Neural cell (in vitro differentiated cells): ENCODE results near the gene ALOX12. TPM values are rescaled to one million over a fixed set of nuclear protein-coding genes. Genes with fewer than 3 reads are reported as not detected.

Experiments
- H2AFZ ChIP-seq: fragments of 200-600, 300-800 bp; sonication (generic), shearing (Covaris generic); 2 replicates; pipeline ENCODE4 v1.6.0; 2014; ENCODE audit warnings: low read depth, mild to moderate bottlenecking, antibody characterized with exemption, low read length, moderate library complexity
- H3F3A ChIP-seq: fragments of 200-600 bp; shearing (Covaris generic); 2 replicates; pipeline ENCODE4 v1.6.1; 2016; ENCODE audit warnings: mild to moderate bottlenecking, moderate library complexity, mixed read lengths, antibody characterized with exemption, low read length; ENCODE audit not compliant: insufficient read depth, poor library complexity, severe bottlenecking
- H3K27ac ChIP-seq: fragments of 200-600, 300-800 bp; sonication (generic), shearing (Covaris generic); 2 replicates; pipeline ENCODE4 v1.5.1; 2014; ENCODE audit warnings: mild to moderate bottlenecking, low read length, moderate library complexity
- H3K27me3 ChIP-seq: fragments of 300-800, 200-600 bp; sonication (generic), shearing (Covaris generic); 2 replicates; pipeline ENCODE4 v1.6.0; 2014; ENCODE audit warnings: mild to moderate bottlenecking, low read depth, low read length, moderate library complexity; ENCODE audit not compliant: insufficient read depth
- H3K36me3 ChIP-seq: fragments of 300-800, 200-600 bp; sonication (generic), shearing (Covaris generic); 2 replicates; pipeline ENCODE4 v1.5.1; 2014; ENCODE audit warnings: mild to moderate bottlenecking, antibody characterized with exemption, low read length, moderate library complexity; ENCODE audit not compliant: insufficient read depth
- H3K4me2 ChIP-seq: fragments of 300-800, 200-600 bp; sonication (generic), shearing (Covaris generic); 2 replicates; pipeline ENCODE4 v1.6.0; 2014; ENCODE audit warnings: mild to moderate bottlenecking, low read length
- H3K4me3 ChIP-seq: fragments of 300-800, 200-600 bp; sonication (generic), shearing (Covaris generic); 2 replicates; pipeline ENCODE4 v1.5.1; 2014; ENCODE audit warnings: mild to moderate bottlenecking, low read length, moderate library complexity
- H3K79me2 ChIP-seq: fragments of 200-600 bp; shearing (Covaris generic); replicated peaks from 2 replicates; pipeline ENCODE4 v1.6.0; 2014; ENCODE audit warnings: mild to moderate bottlenecking, low read length, moderate library complexity; ENCODE audit not compliant: insufficient read depth
- H3K9ac ChIP-seq: fragments of 300-800, 200-600 bp; sonication (generic), shearing (Covaris generic); 2 replicates; pipeline ENCODE4 v1.6.1; 2016; ENCODE audit warnings: mild to moderate bottlenecking, low read length, mixed read lengths
- H3K9me2 ChIP-seq: fragments of 200-600 bp; shearing (Covaris generic); 2 replicates; pipeline ENCODE4 v1.6.1; 2016; ENCODE audit warnings: mild to moderate bottlenecking, low read length, mixed read lengths; ENCODE audit not compliant: insufficient read depth
- H3K9me3 ChIP-seq: fragments of 200-600, 300-800 bp; sonication (generic), shearing (Covaris generic); 2 replicates; pipeline ENCODE4 v1.6.1; 2016; ENCODE audit warnings: mild to moderate bottlenecking, mixed run types, low read length, moderate library complexity, mixed read lengths
- H4K20me1 ChIP-seq: fragments of 200-600 bp; shearing (Covaris generic); 2 replicates; pipeline ENCODE4 v1.6.1; 2016; ENCODE audit warnings: mild to moderate bottlenecking, mixed run types; ENCODE audit not compliant: insufficient read depth
- EP300 ChIP-seq: fragments of 450-650 bp; conservative IDR thresholded peaks from 2 replicates; pipeline ENCODE4 v1.6.1; 2014; ENCODE audit warnings: antibody characterized with exemption, mild to moderate bottlenecking, moderate library complexity; ENCODE audit not compliant: poor library complexity, severe bottlenecking
- EZH2 ChIP-seq: fragments of 200-600, 300-800 bp; shearing (Covaris generic), sonication (generic); IDR thresholded peaks from 2 replicates; pipeline ENCODE4 v1.6.1; 2014; ENCODE audit warnings: antibody characterized with exemption, low read length, borderline replicate concordance, mild to moderate bottlenecking; ENCODE audit not compliant: insufficient read depth, poor library complexity, severe bottlenecking
- MXI1 ChIP-seq: fragments of 450-650 bp; conservative IDR thresholded peaks from 2 replicates; pipeline ENCODE4 v1.6.1; 2014; ENCODE audit warnings: antibody characterized with exemption, mild to moderate bottlenecking; ENCODE audit not compliant: poor library complexity, severe bottlenecking
- POLR2AphosphoS5 ChIP-seq: IDR thresholded peaks from 2 replicates; pipeline ENCODE4 v1.6.1; 2012
- RAD21 ChIP-seq: fragments of 450-650 bp; conservative IDR thresholded peaks from 2 replicates; pipeline ENCODE4 v1.6.1; 2014; ENCODE audit warnings: antibody characterized with exemption, mild to moderate bottlenecking, moderate library complexity
- SMC3 ChIP-seq: fragments of 450-650 bp; conservative IDR thresholded peaks from 2 replicates; pipeline ENCODE4 v1.6.1; 2014; ENCODE audit warnings: antibody characterized with exemption, mild to moderate bottlenecking, moderate library complexity; ENCODE audit not compliant: poor library complexity
- TAF1 ChIP-seq: IDR thresholded peaks from 2 replicates; pipeline ENCODE4 v1.6.1; 2012; ENCODE audit warnings: low read depth
- polyA plus RNA-seq: library from polyadenylated mRNA; depleted of rRNA; stranded (reverse); fragments of >200 nt; gene quantifications from 2 replicates; pipeline ENCODE4 v1.2.3, GENCODE V29; 2014
- TF ChIP-seq, protein P1 (sequence below): fragments of 450-650 bp; IDR thresholded peaks from 2 replicates; pipeline ENCODE4 v1.5.1; 2014; ENCODE audit warnings: antibody characterized with exemption, mild to moderate bottlenecking, moderate library complexity; ENCODE audit not compliant: poor library complexity, severe bottlenecking
- TF ChIP-seq, protein P2 (sequence below): IDR thresholded peaks from 2 replicates; pipeline ENCODE4 v1.6.1; 2012; ENCODE audit warnings: borderline replicate concordance

The ALOX12 gene
- polyA plus RNA-seq, 1 donor from 2014 or later: not detected

DNA sequence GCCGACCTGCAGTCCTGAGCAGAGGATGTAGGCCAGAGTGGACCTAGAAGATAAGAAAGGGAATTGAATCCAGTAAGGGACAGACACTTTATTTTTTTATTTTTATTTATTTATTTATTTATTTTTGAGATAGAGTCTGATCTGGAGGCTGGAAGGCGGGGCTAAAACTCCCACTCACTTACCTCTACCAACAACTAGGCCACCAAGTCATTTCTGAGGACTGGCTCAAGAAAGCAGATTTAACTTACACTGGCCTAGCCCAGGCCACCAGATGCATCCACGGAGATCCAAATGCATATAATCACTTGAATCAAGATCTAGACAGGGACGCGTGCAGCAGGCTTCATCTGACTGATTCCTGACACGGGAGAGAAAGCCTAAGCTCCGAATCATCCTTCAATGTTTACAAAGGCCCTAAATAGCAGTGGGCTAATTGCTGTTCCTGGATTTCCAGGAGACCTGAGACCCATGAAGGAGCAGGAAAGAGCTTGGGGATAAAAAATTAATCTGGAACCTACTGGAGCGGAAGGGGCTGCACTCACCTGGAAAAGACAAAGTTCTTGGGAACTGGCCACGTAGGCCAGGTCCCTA is 1.1 kb upstream of the ALOX12 start:
- Histone ChIP-seq H3K27me3 (peaks cover 9% of the 10 kb centered on the region), H3K4me2 (no peak overlapping the region)

DNA sequence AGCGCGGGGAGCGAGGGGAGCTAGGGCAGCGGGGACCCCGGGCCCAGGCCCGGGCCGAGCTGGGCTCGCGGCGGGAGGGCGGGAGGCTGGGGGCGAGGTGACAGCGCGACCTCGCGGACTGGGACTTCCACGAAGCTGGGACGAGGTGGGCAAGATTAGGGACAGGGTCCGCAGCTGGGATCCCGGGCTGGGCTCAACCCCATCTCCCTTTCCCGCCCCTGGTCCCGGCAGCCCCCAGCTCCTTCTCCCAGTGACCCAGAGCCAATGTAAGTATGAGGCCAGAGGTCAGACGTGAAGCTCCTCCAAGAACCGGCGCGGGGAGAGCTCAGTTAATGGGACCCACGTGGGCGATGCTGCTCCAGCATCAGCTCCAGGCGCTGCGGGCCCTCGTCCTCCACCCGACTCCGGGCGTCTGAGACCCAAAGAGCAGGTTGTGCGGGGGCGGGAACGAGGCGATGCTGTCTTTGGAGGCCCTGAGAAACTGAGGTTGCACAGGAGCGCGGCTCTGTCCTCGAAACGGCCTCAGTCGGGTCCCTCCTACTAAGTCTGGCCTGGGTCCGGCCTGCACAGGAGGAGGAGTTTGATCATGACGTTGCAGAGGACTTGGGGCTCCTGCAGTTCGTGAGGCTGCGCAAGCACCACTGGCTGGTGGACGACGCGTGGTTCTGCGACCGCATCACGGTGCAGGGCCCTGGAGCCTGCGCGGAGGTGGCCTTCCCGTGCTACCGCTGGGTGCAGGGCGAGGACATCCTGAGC is 585 bp downstream of the ALOX12 start:
- Histone ChIP-seq H3K36me3 (no peaks in the 10 kb centered on the region), H3F3A (no peaks in the 10 kb centered on the region), H3K79me2 (no peaks in the 10 kb centered on the region), H3K9ac (no peak overlapping the region), H3K9me2 (no peaks in the 10 kb centered on the region), H2AFZ (no peak overlapping the region), H3K4me3 (no peak overlapping the region), H3K9me3 (no peaks in the 10 kb centered on the region), H4K20me1 (no peaks in the 10 kb centered on the region), H3K27ac (no peak overlapping the region), H3K27me3 (peaks cover 9% of the 10 kb centered on the region), H3K4me2 (no peak overlapping the region)
- TF ChIP-seq EP300 (no peak), RAD21 (no peak), TAF1 (no peak), EZH2 (no peak), SMC3 (no peak), MXI1 (no peak), POLR2AphosphoS5 (no peak)
- TF ChIP-seq, protein P1, sequence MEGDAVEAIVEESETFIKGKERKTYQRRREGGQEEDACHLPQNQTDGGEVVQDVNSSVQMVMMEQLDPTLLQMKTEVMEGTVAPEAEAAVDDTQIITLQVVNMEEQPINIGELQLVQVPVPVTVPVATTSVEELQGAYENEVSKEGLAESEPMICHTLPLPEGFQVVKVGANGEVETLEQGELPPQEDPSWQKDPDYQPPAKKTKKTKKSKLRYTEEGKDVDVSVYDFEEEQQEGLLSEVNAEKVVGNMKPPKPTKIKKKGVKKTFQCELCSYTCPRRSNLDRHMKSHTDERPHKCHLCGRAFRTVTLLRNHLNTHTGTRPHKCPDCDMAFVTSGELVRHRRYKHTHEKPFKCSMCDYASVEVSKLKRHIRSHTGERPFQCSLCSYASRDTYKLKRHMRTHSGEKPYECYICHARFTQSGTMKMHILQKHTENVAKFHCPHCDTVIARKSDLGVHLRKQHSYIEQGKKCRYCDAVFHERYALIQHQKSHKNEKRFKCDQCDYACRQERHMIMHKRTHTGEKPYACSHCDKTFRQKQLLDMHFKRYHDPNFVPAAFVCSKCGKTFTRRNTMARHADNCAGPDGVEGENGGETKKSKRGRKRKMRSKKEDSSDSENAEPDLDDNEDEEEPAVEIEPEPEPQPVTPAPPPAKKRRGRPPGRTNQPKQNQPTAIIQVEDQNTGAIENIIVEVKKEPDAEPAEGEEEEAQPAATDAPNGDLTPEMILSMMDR: no peak
- TF ChIP-seq, protein P2, sequence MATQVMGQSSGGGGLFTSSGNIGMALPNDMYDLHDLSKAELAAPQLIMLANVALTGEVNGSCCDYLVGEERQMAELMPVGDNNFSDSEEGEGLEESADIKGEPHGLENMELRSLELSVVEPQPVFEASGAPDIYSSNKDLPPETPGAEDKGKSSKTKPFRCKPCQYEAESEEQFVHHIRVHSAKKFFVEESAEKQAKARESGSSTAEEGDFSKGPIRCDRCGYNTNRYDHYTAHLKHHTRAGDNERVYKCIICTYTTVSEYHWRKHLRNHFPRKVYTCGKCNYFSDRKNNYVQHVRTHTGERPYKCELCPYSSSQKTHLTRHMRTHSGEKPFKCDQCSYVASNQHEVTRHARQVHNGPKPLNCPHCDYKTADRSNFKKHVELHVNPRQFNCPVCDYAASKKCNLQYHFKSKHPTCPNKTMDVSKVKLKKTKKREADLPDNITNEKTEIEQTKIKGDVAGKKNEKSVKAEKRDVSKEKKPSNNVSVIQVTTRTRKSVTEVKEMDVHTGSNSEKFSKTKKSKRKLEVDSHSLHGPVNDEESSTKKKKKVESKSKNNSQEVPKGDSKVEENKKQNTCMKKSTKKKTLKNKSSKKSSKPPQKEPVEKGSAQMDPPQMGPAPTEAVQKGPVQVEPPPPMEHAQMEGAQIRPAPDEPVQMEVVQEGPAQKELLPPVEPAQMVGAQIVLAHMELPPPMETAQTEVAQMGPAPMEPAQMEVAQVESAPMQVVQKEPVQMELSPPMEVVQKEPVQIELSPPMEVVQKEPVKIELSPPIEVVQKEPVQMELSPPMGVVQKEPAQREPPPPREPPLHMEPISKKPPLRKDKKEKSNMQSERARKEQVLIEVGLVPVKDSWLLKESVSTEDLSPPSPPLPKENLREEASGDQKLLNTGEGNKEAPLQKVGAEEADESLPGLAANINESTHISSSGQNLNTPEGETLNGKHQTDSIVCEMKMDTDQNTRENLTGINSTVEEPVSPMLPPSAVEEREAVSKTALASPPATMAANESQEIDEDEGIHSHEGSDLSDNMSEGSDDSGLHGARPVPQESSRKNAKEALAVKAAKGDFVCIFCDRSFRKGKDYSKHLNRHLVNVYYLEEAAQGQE: no peak

More for the DNA sequence above, 1.1 kb upstream of the ALOX12 start:
- no peaks in the 10 kb centered on the region for H3K36me3 ChIP-seq
- no peak overlapping the region for H2AFZ ChIP-seq
- no peaks in the 10 kb centered on the region for H3K79me2 ChIP-seq
- no peak overlapping the region for H3K27ac ChIP-seq
- H3F3A ChIP-seq: no peaks in the 10 kb centered on the region
- H3K4me3 ChIP-seq: no peak overlapping the region
- no peaks in the 10 kb centered on the region for H4K20me1 ChIP-seq
- TF ChIP-seq SMC3: no peak
- TF ChIP-seq EP300: no peak
- TF ChIP-seq EZH2: no peak
- TF ChIP-seq POLR2AphosphoS5: no peak
- TF ChIP-seq, protein P1: no peak
- TF ChIP-seq, protein P2: no peak
- TF ChIP-seq MXI1: no peak
- no peak for TF ChIP-seq RAD21
- no peaks in the 10 kb centered on the region for H3K9me2 ChIP-seq
- H3K9ac ChIP-seq: no peak overlapping the region
- no peaks in the 10 kb centered on the region for H3K9me3 ChIP-seq
